Raji (cell line): Measurements from ENCODE around the gene TMEM218.

Experiments used
- POLR2A ChIP-seq: IDR thresholded peaks from 2 replicates; pipeline ENCODE4 v1.6.1; 2011; ENCODE audit warnings: low read depth, low read length, control low read depth; ENCODE audit not compliant: insufficient read depth

Gene TMEM218

GRCh38 chr11:125084761-125085231, 26.6 kb downstream of the TMEM218 start:
- TF ChIP-seq POLR2A: no peak

DNA sequence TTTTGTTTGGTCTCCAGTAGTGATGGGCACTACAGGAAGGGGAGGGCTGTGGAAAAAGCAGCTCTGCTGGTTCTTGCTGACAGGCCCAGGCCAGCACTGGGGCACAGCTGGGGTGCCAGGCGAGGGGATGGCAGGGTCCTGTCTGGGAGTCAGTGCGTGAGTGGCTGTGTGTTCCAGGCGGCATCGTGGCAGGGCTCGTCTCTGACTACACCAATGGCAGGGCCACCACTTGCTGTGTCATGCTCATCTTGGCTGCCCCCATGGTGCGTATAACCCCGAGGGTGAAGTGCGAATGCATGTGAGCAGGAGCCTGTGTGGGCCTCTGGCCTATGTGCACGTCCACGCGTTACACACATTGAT, 27.4 kb downstream of the TMEM218 start:
- TF ChIP-seq POLR2A: no peak

GRCh38 chr11:125083312-125084056, 27.9 kb downstream of the TMEM218 start:
- TF ChIP-seq POLR2A: no peak

DNA sequence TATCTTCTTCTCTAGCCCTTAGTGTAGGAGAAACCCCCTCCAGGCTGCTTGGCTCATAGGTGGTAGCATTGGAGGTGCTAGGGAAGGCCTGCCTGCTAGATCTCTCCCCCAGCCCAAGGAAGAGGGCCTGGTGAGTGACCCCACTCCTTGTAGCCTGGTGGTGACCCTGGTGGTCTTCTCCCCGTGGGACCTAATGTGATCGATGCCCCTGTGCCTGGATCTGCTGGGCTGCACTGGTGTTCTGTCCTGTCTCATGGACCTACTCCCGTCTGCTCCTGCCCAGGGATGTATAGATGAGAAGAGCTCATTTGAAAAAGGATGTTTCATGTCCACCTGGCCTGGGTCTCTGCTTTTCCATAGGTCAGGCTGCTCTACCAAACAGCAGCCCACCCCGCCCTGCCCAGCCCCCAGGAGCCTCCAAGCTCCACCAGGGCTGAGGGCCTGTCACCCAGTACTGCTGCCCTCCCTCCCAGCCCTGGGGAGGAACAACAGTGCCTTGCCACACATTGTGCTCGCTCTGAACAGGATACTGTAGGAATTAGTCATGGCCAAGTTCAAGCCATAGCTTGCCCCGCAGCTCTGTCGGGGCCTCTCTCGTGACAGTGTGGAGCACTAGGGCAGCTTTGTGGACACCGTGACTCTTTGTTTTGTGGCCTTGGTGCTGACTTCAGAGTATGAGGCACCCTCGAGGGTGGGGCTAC, 28.7 kb downstream of the TMEM218 start:
- no peak for TF ChIP-seq POLR2A

DNA sequence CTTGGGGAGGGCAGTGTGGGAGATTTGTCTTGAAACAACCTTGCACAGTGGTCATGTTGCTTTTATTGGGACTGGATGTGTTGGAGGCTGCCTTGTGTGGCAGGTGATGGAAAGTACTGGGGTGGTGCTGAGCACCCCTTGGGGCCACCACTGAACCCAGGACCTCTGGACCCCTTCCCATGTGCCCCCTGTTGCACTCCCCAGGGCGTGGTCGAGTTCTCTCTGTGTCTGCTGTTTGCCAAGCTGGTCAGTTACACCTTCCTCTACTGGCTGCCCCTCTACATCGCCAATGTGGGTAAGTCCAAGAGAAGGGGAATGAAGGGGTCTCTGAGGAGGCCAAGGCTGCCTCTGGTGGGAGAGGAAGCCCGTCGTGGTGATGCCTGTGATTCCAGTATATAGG, 29.4 kb downstream of the TMEM218 start:
- no peak for TF ChIP-seq POLR2A

GRCh38 chr11:125081098-125081798, 30.2 kb downstream of the TMEM218 start:
- no peak for TF ChIP-seq POLR2A

GRCh38 chr11:125080531-125080911, 30.9 kb downstream of the TMEM218 start:
- TF ChIP-seq POLR2A: no peak

- TF ChIP-seq POLR2A: no peak
Observed at GRCh38 chr11:125079878-125080530, 31.4 kb downstream of the TMEM218 start.

- no peak for TF ChIP-seq POLR2A
Observed at GRCh38 chr11:125079151-125079877, 32.1 kb downstream of the TMEM218 start.

DNA sequence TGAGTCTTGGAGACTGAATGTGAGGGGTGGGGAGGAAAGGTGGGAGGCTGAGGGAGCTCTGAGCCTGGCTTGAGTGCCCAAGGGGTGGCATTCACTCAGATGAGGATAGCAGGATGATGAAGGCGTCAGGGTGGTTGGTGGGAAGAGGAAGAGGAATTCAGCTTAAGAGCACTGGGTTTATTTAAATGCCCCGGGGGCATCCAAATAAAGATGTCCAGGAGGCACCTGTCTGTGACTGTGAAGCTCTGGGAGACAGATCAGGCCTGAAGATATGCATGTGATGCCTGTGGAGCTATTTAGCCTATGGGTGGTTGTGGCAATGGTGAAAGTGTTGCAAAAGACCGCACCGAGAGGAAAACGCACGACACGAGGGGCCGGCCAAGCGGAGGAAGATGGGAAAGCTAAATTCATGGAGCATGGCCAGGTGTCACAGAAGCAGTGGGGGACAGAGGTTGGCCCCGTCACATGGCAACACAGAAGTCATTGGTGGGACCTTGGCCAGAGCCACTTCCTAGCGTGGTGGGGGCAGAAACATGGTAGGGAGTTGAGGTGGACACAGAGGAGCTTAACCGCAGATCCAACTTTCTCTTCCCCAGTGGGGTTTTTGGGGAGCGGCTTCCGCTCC, 32.8 kb downstream of the TMEM218 start:
- no peak for TF ChIP-seq POLR2A

DNA sequence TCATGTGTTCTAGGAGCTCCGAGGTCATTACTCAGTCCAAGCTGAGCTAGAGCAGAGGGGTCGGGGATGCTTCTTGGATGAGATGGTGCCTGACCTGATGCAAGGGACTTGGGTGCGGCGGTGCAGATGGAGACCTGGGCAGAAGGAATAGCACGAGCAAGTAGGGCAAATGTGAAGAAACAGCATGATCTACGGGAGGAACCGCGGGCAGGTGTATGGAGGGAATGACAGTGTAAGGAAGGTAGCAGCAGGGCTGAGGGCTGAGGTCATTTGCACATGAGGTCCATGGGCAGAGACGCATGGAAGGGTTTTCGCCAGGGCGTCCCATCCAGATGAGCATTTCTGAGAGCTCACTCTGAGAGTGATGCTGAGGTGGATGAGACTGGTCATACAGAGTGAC, 33.4 kb downstream of the TMEM218 start:
- no peak for TF ChIP-seq POLR2A

- TF ChIP-seq POLR2A: no peak
Observed at GRCh38 chr11:125076378-125076945, 35.0 kb downstream of the TMEM218 start.

DNA sequence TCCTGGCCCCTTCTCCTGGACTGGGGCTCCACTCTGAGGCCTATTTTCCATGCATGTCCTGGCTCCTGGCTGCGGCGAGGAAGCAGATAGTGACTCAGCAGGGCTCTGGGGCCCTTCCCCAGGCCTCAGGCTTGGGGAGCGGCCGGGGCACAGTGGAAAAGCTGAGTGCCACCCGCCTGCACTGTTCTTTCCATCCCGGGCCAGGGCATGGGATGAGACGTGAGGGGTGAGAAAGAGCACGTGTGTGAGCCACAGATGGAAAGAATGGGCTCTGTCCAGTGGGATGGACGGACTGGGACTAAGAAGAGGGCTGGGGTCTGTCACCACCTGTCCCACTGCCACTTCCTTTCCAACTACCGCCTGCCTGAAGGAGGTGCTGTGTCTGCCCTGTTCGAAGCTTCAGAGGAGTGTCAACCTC, 35.5 kb downstream of the TMEM218 start:
- TF ChIP-seq POLR2A: no peak

GRCh38 chr11:125075242-125075625, 36.2 kb downstream of the TMEM218 start:
- no peak for TF ChIP-seq POLR2A
